NCI-H2107 treated with DMSO at 0.1 percent for 48 hours (cell line): Measurements from ENCODE around the gene DNASE1L2.

Source experiments
- DNase-seq: peaks from one replicate; lab custom pipeline; 2025; ENCODE audit not compliant: unreplicated experiment; lab: John Stamatoyannopoulos, UW

Gene DNASE1L2

DNA sequence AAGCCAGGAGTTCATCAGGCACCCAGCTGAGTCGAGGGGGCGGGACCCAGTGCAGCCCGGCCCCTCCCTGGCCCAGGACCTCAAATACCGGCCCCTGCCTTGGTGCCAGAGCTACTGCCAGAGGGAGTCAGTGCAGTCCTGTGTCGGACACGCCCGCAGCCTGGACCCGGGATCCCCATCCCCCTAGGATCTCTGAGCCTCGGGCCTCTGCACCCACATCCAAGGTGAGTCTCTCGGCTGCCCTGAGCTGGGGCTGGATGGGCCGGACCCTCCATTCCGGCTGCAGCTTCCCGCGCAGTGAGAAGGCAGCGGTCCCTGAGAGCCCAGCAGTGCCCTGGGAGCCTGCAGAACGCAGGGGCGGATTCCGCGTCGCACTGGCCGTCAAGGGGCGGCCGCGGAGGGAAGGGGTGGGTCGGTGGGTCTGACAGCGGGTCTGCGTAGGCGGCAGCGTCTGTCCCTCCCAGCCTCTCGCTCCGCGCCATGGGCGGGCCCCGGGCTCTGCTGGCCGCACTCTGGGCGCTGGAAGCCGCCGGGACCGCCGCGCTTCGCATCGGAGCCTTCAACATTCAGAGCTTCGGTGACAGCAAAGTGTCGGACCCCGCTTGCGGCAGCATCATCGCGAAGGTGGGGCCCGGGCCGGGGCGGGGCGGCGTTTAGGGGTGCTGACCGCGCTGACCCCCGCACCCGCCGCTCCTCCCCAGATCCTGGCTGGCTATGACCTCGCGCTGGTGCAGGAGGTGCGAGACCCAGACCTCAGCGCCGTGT, at the start of gene DNASE1L2:
DNASE1L2 (plus strand) TSS at position 108 of the 765 bp plus-strand sequence; CDS start at position 481, 373 bp downstream.
- DNase-seq, result no peak

DNA sequence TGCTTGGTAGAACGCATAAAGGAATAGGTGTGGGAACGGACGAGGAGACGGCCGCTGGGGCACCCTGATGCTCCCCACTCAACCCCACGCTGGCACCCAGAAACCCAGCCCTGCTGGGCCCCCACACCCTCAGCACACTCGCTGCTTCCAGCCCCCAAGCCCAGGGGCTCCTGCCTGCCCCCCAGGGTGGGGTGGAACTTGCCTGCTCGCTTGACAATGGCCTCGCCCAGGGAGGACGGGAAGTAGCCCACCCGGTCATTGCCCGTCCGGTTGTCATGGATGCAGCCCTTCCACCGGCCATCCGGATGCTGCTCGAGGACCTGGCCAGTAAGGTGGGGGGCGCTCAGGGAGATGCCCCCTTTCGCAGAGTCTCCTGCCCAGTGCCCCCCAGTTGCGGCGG, 49.7 kb upstream of the DNASE1L2 start:
- DNase-seq, result no peak

- DNase-seq, result no peak
Measured at GRCh38 chr16:2187212-2187611, 49.0 kb upstream of the DNASE1L2 start.

GRCh38 chr16:2188395-2188794, 47.8 kb upstream of the DNASE1L2 start:
- DNase-seq, result no peak

GRCh38 chr16:2189252-2189893, 46.9 kb upstream of the DNASE1L2 start:
- no peak for DNase-seq

DNA sequence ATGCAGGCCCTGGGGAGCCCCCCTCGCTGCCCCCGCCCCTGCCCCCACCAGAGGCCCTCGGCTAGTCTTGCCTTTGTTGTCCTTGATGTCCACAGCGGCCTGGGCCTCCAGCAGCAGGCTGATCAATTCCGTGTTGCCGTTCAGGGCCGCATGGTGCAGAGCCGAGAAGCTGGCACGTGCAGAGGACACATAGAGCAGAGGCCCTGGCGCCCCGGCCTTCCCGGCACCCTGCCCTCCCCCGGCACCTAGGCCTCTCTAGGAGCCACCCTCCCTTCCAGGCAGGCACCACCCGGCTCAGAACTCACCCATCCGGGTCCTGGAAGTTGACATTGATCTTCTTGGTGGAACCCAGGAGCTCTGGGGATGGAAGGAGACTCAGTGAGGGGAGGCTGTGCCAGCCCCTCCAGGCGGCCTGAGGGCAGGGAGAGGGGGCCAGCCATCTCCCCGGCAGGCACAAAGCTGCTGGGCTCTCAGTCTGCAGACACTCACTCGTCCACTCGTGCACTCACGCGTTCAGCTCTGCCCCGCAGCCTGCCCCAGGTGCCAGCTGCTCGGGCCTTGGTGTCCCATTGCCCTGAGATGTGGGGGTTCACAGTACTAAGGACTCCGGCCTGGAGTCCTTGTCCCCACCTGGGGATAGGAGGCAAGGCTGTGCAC, 46.1 kb upstream of the DNASE1L2 start:
- DNase-seq, result no peak

GRCh38 chr16:2190659-2191445, 45.4 kb upstream of the DNASE1L2 start:
- no peak for DNase-seq

DNA sequence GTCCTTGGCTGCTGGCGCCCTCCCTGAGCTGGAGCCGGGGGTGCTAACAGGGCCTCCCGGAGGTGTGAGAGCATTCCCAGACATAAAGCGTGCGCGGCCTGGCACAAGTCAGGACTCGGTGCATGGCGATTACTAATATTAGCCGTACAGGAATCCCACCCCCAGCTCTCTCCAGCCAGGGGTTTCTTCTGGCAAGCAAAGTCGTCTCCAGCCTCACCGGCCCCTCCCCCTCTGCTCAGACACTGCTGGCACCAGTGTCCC, 44.9 kb upstream of the DNASE1L2 start:
- no peak for DNase-seq

DNA sequence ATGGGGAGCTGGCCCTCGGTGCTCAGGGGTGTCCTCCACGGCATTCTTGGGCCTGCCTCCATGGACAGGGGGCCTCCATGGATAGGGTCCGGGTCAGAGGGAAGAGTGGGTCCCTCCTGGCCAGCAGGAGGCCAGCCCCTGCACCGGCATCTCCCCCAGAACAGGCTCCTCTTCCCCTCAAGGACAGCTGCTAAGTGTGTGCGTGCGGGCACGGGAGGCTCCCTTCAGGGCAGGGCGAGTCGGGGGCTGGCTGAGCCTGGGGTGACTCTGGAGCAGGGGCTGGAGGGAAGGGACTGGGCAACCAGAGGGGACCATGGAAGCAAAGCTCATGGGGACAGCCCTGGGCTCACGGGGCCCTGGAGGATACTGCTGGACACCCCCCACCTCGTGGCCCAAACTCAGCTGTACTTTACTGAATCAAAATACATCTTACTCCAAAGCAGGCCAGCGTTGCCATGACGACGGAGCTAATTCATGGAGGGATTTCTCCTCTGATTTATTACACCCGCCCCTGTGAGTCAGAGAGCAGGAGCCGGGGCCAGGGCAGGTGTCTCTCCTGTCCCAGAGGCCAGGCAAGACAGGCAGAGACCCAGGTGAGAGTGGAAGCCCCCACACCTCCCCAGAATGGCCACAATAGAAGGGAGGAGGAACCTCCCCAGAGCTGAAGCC, 41.9 kb upstream of the DNASE1L2 start:
- no peak for DNase-seq

GRCh38 chr16:2194852-2195321, 41.4 kb upstream of the DNASE1L2 start:
- DNase-seq, result peak; percentile 47

DNA sequence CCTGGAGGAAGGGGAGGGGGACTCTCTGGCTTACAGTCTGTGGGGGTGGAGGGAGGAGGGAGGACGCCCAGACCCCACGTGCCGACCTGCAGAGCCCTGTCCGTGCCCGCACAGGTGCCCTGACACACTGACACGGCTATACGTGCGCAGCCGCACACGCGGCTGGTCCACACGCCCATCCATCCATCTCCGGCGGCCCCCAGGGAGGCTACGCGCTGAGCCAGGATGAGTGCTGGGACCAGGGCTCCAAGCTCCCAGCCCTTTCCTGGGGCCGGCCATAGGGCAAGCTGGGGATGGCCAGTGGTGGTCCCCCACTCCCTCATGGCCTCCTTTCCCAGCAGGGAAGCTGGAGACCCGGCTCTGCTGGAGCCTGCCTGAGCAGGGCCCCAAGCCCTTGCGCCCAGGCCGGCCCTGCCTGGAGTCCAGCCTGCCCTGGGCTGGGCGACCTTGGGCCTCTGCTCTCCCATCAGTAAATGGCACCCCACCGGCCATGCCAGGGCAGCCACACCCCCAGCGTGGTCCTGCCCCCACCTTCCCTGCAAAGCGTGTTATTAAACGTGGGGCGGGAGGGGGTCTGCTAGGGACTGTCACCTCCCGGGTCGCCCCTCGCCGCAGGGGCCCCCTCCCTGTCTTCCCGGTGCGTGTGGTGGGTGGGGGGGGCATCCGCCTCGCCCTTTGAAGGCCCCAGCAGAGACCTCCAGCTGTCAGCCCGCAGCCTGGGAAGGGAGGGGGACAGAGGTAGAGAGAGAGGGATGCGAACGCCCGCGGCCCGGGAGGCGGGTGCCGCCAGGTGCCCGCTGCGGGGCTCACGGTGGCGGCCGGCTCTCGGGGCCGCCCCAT, 40.7 kb upstream of the DNASE1L2 start:
- DNase-seq, result no peak

DNA sequence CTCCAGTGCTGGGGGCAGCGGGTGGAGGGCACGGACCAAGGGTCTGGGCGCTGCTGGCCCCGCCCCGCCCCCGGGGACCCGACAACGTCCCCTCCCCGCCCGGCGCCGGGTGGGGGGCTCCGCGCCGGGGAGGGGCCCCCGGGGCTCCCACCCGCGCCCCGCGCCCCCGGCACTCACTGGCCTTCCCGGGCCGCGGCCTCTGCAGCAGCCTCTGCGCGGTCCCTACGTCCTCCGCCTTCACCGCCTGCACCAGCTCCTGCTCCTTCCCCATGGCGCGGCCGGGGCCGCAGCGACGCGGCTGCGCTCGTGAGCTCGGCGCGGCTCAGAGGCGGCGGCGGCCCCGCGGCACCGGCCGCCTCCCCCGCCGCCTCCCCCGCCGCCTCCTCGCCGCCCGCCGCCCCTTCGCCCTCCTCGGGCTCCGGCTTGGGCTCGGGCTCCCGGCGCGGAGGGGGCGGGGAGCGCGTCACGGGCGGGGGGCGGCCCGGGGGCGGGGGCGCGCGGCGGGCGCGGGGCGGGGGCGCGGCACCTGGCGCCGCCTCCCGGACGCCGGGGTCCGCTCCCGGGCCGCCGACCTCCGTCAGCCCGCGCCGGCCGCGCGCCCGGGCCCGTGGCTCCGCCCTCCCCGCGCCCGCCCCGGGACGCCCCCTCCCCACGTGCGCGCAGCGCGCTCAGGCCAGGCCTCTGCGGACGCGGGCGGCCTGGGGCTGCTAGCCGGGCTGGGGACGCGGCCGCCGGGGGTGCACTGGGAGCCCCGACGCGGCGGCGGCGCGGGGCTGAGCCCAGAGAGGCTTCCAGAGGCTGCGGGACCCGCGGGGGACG, 39.9 kb upstream of the DNASE1L2 start, which contains the start of gene CASKIN1:
CASKIN1 (minus strand) TSS at position 444 of the 819 bp plus-strand sequence; CDS start at position 271, 173 bp downstream.
- DNase-seq, result no peak

GRCh38 chr16:2196981-2197511, 39.2 kb upstream of the DNASE1L2 start:
- no peak for DNase-seq

DNA sequence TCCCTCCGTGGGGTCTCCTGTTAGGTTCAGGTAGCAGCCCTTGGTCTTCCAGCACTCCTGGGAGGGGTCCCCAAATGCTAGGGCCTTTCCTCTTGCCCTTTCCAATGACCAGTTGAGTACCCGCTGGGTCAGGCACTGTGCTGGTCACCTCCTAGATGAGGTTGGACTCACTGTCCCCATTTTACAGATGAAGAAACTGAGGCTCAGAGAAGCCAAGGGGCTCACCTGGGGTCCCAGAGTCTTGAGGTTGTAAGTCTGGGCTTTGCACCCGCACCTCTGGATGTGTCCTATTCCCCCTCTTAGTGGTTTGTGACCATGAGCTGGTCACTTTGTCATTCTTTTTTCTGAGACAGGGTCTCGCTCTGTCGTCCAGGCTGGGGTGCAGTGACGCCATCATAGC, 38.5 kb upstream of the DNASE1L2 start:
- no peak for DNase-seq

DNA sequence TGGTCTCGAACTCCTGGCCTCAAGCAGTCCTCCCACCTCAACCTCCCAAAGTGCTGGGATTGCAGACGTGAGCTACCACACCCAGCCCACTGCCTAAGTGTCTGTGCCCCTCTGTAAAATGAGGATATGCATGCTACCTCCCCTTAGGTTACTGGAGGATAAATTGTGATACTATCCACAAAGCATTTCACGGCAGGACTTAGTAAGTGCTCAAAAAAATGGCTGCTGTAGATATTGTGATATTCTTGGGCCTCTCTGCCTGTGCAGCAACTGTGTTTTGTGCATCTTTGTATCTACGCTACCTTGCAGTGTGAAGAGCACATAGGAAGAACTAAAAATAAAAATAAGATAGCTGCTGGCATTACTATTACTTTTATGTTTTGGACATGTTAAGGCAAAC, 38.0 kb upstream of the DNASE1L2 start:
- DNase-seq, result no peak

DNA sequence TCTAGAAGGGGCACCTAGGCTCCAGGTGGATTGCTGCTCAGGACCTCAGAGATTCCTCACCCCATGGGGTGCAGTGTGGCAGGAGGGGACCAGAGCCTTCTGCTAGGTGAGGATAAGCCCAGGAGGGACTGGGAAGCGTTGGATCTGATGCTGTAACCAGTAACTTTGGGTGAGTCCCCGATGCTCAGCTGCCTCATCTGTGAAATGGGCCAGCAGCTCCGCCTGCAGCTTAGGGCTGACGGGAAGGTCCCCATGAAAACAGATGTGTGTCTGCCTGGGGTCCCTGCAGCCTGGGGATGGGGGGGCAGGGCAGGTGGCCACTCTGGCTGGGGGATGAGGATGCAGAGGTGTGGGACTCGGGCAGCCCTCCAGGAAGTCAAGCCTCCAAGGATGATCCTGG, 37.1 kb upstream of the DNASE1L2 start:
- no peak for DNase-seq

- DNase-seq, result no peak
Measured at GRCh38 chr16:2199621-2200139, 36.6 kb upstream of the DNASE1L2 start.

GRCh38 chr16:2200313-2200712, 35.9 kb upstream of the DNASE1L2 start:
- no peak for DNase-seq
